OCI-LY7 (cell line): ENCODE data around the gene SGK1.

ENCODE experiments used
- EZH2phosphoT487 ChIP-seq: fragments of 200-600 bp; sonication (generic); IDR thresholded peaks from 2 replicates; pipeline ENCODE4 v1.6.1; 2018; ENCODE audit warnings: low read depth, borderline replicate concordance, mild to moderate bottlenecking, mixed run types, antibody characterized with exemption, low read length, moderate library complexity, mixed read lengths
- TF ChIP-seq, protein P1 (sequence below): fragments of 200-600 bp; sonication (generic); conservative IDR thresholded peaks from 2 replicates; pipeline ENCODE4 v1.5.1; 2014; ENCODE audit warnings: mild to moderate bottlenecking, antibody characterized with exemption, low read length, moderate library complexity, mixed read lengths

DNA sequence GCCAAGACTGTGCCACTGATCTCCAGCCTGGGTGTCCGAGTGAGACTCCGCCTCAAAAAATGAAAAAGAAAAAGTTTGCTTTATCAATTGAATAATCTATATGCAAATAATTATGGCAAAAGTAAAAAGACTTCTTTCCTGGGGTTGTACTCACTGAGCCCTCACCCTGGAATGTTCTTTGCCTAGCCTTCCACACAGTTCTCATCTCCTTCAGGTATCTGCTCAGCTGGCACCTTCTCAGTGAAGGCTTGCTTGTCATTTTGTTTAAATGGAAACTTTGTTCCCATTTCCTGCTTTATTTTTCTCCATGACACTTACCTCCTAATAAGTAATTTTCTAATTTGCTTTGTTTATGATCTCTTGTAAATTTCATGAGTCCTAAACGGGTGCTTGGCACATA lies 96.7 kb downstream of the SGK1 start:
- TF ChIP-seq, protein P1, sequence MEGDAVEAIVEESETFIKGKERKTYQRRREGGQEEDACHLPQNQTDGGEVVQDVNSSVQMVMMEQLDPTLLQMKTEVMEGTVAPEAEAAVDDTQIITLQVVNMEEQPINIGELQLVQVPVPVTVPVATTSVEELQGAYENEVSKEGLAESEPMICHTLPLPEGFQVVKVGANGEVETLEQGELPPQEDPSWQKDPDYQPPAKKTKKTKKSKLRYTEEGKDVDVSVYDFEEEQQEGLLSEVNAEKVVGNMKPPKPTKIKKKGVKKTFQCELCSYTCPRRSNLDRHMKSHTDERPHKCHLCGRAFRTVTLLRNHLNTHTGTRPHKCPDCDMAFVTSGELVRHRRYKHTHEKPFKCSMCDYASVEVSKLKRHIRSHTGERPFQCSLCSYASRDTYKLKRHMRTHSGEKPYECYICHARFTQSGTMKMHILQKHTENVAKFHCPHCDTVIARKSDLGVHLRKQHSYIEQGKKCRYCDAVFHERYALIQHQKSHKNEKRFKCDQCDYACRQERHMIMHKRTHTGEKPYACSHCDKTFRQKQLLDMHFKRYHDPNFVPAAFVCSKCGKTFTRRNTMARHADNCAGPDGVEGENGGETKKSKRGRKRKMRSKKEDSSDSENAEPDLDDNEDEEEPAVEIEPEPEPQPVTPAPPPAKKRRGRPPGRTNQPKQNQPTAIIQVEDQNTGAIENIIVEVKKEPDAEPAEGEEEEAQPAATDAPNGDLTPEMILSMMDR: no peak
- no peak for TF ChIP-seq EZH2phosphoT487
